Loucy (cell line): Measurements from ENCODE around the gene UNC5B.

Experiments used
- H2AFZ ChIP-seq: fragments of 200-600 bp; sonication (generic); 2 replicates; pipeline ENCODE4 v1.6.0; 2016; ENCODE audit warnings: antibody characterized with exemption, mild to moderate bottlenecking, low read length, moderate library complexity
- H3F3A ChIP-seq: fragments of 200-600 bp; 2 replicates; pipeline ENCODE4 v1.6.0; 2016; ENCODE audit warnings: antibody characterized with exemption, low read depth, mild to moderate bottlenecking
- H3K27me3 ChIP-seq: fragments of 200-600 bp; sonication (generic); 2 replicates; pipeline ENCODE4 v1.6.1; 2014; ENCODE audit warnings: low read length, mild to moderate bottlenecking; ENCODE audit not compliant: insufficient read depth, poor library complexity, severe bottlenecking
- H3K36me3 ChIP-seq: fragments of 200-600 bp; sonication (generic); 2 replicates; pipeline ENCODE4 v1.6.1; 2016; ENCODE audit warnings: low read length; ENCODE audit not compliant: insufficient read depth
- H3K4me1 ChIP-seq: fragments of 200-600 bp; sonication (generic); 2 replicates; pipeline ENCODE4 v1.5.1; 2014; ENCODE audit warnings: low read length, mild to moderate bottlenecking; ENCODE audit not compliant: insufficient read depth, poor library complexity, severe bottlenecking
- H3K4me2 ChIP-seq: fragments of 200-600 bp; sonication (generic); 2 replicates; pipeline ENCODE4 v1.6.0; 2014; ENCODE audit warnings: antibody characterized with exemption, low read length, low read depth, mild to moderate bottlenecking; ENCODE audit not compliant: poor library complexity, severe bottlenecking
- H3K4me3 ChIP-seq: fragments of 200-600 bp; sonication (generic); 2 replicates; pipeline ENCODE4 v1.5.1; 2014; ENCODE audit warnings: low read length, mild to moderate bottlenecking, mixed read lengths; ENCODE audit not compliant: poor library complexity, severe bottlenecking
- H3K79me2 ChIP-seq: fragments of 200-600 bp; sonication (generic); 2 replicates; pipeline ENCODE4 v1.6.1; 2014; ENCODE audit warnings: low read length; ENCODE audit not compliant: insufficient read depth
- H3K9ac ChIP-seq: fragments of 200-600 bp; sonication (generic); 2 replicates; pipeline ENCODE4 v1.6.0; 2014; ENCODE audit warnings: mild to moderate bottlenecking, low read depth, low read length, moderate library complexity; ENCODE audit not compliant: poor library complexity, severe bottlenecking
- H3K9me2 ChIP-seq: fragments of 200-600 bp; sonication (generic); replicated peaks from 2 replicates; pipeline ENCODE4 v1.6.1; 2016; ENCODE audit warnings: low read depth, low read length, mixed read lengths
- H3K9me3 ChIP-seq: fragments of 200-600 bp; sonication (generic); 2 replicates; pipeline ENCODE4 v1.6.1; 2014; ENCODE audit warnings: mild to moderate bottlenecking, antibody characterized with exemption, low read length, low read depth; ENCODE audit not compliant: insufficient read depth
- H4K20me1 ChIP-seq: fragments of 200-600 bp; sonication (generic); 2 replicates; pipeline ENCODE4 v1.6.0; 2014; ENCODE audit warnings: antibody characterized with exemption, low read length, mild to moderate bottlenecking; ENCODE audit not compliant: insufficient read depth, poor library complexity, severe bottlenecking
- CTCF ChIP-seq: fragments of 200-600 bp; sonication (generic); conservative IDR thresholded peaks from 2 replicates; pipeline ENCODE4 v1.5.1; 2014; ENCODE audit warnings: mild to moderate bottlenecking, antibody characterized with exemption, low read length
- EZH2phosphoT487 ChIP-seq: fragments of 200-600 bp; IDR thresholded peaks from 2 replicates; pipeline ENCODE4 v1.6.1; 2018; ENCODE audit warnings: antibody characterized with exemption, mild to moderate bottlenecking, moderate library complexity, borderline replicate concordance

Gene UNC5B

GRCh38 chr10:71312811-71313789, 100.7 kb downstream of the UNC5B start:
- Histone ChIP-seq H3K9ac (no peak overlapping the region), H3K27me3 (no peaks in the 10 kb centered on the region)
- TF ChIP-seq EZH2phosphoT487 = no peak
- no peak for TF ChIP-seq CTCF

GRCh38 chr10:71314028-71314693, 101.8 kb downstream of the UNC5B start:
- H2AFZ ChIP-seq = peak overlapping the region; percentile 95
- peak overlapping the region; percentile 70 for H3K4me2 ChIP-seq
- H3K9ac ChIP-seq = peak overlapping the region; percentile 63

More at GRCh38 chr10:71312811-71313789, 100.7 kb downstream of the UNC5B start:
- Histone ChIP-seq H3K9me2 (no peaks in the 10 kb centered on the region), H3K4me1 (peaks cover 20% of the 10 kb centered on the region), H3F3A (peaks cover 9% of the 10 kb centered on the region; the same call in 1 of the 2 replicates), H3K4me2 (no peak overlapping the region), H4K20me1 (no peaks in the 10 kb centered on the region), H3K4me3 (no peak overlapping the region), H2AFZ (no peak overlapping the region), H3K36me3 (no peaks in the 10 kb centered on the region), H3K9me3 (no peaks in the 10 kb centered on the region), H3K79me2 (no peaks in the 10 kb centered on the region)

More at GRCh38 chr10:71314028-71314693, 101.8 kb downstream of the UNC5B start:
- H3K79me2 ChIP-seq = no peaks in the 10 kb centered on the region
- H3K9me3 ChIP-seq = no peaks in the 10 kb centered on the region
- peaks cover 20% of the 10 kb centered on the region for H3K4me1 ChIP-seq
- H3K36me3 ChIP-seq = no peaks in the 10 kb centered on the region
- no peaks in the 10 kb centered on the region for H4K20me1 ChIP-seq
- no peaks in the 10 kb centered on the region for H3K27me3 ChIP-seq
- no peaks in the 10 kb centered on the region for H3K9me2 ChIP-seq
- TF ChIP-seq CTCF (peak; percentile 70), EZH2phosphoT487 (no peak)
- H3F3A ChIP-seq = peaks cover 9% of the 10 kb centered on the region; the same call in 1 of the 2 replicates
- H3K4me3 ChIP-seq = peak overlapping the region; percentile 58
